SK-N-SH (cell line): Measurements from ENCODE around the gene NAV2.

Experiments used
- CHD2 ChIP-seq: fragments of 150-350 bp; IDR thresholded peaks from 2 replicates; pipeline ENCODE4 v1.6.1; 2018; ENCODE audit warnings: low read length; ENCODE audit not compliant: partially characterized antibody
- EP300 ChIP-seq, 2 experiments: IDR thresholded peaks; 2 replicates each; pipeline versions ENCODE4 v1.4.0 to v1.6.1; 2012; ENCODE audit warnings: borderline replicate concordance in 1 of 2, low read depth in 1 of 2, low read length in 1 of 2
- MEF2A ChIP-seq: IDR thresholded peaks from 2 replicates; pipeline ENCODE4 v1.4.0; 2012; ENCODE audit warnings: low read depth, borderline replicate concordance
- MXI1 ChIP-seq: IDR thresholded peaks from 2 replicates; pipeline ENCODE4 v1.6.1; 2012; ENCODE audit warnings: mild to moderate bottlenecking, low read depth, low read length, improper control_type of control experiment
- NRF1 ChIP-seq: IDR thresholded peaks from 2 replicates; pipeline ENCODE4 v1.6.1; 2012; ENCODE audit warnings: low read depth, mild to moderate bottlenecking, low read length
- POLR2AphosphoS5 ChIP-seq: IDR thresholded peaks from 2 replicates; pipeline ENCODE4 v1.6.1; 2012; ENCODE audit warnings: low read depth, low read length
- RFX5 ChIP-seq: IDR thresholded peaks from 2 replicates; pipeline ENCODE4 v1.6.1; 2012; ENCODE audit warnings: mild to moderate bottlenecking, improper control_type of control experiment, low read length
- TCF12 ChIP-seq: IDR thresholded peaks from 2 replicates; pipeline ENCODE4 v1.4.0; 2012
- TF ChIP-seq, protein P1 (sequence below): fragments of 200-600 bp; sonication (generic); IDR thresholded peaks from 2 replicates; pipeline ENCODE4 v1.6.1; 2017; ENCODE audit warnings: antibody characterized with exemption, mild to moderate bottlenecking, moderate library complexity
- TF ChIP-seq, protein P2 (sequence below): IDR thresholded peaks from 2 replicates; pipeline ENCODE4 v1.4.0; 2012; ENCODE audit warnings: low read depth, borderline replicate concordance

DNA sequence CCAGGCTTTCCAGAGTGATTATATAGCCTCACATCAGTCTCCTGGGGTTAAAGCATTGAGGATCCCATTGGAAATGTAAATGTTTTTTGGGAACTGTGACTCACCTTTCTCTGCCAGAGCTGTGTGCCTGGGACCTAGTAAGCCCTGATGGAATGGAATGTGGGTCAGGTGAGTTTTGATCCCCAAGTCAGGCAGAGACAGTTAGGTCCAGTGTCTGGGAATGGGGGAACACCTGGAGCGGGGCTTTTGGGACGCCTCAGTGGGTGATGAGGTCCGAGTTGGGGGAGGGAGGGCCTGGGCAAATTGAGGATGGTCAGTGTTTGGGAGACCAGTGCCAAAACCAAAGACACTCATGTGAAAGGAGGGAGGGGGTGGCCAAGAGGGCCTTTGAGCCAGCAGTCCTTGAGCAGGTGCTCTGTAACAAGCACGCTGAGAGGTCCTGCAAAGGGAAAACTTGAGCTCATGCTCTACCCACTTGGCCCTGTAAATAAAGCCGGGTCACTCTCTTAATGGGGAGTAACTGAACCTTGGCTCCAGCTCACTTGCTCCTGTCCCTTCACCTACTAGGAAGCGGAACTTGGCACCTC, 104.7 kb downstream of the NAV2 start:
- TF ChIP-seq EP300 (IDR thresholded peaks at IDR 0.05; ENCODE audit: borderline replicate concordance in 1 of 2, low read depth in 1 of 2, low read length in 1 of 2) (no peak), MXI1 (no peak), MEF2A (no peak), TCF12 (no peak), CHD2 (no peak), RFX5 (no peak), POLR2AphosphoS5 (no peak), NRF1 (no peak)
- TF ChIP-seq, protein P1, sequence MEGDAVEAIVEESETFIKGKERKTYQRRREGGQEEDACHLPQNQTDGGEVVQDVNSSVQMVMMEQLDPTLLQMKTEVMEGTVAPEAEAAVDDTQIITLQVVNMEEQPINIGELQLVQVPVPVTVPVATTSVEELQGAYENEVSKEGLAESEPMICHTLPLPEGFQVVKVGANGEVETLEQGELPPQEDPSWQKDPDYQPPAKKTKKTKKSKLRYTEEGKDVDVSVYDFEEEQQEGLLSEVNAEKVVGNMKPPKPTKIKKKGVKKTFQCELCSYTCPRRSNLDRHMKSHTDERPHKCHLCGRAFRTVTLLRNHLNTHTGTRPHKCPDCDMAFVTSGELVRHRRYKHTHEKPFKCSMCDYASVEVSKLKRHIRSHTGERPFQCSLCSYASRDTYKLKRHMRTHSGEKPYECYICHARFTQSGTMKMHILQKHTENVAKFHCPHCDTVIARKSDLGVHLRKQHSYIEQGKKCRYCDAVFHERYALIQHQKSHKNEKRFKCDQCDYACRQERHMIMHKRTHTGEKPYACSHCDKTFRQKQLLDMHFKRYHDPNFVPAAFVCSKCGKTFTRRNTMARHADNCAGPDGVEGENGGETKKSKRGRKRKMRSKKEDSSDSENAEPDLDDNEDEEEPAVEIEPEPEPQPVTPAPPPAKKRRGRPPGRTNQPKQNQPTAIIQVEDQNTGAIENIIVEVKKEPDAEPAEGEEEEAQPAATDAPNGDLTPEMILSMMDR = no peak
- TF ChIP-seq, protein P2, sequence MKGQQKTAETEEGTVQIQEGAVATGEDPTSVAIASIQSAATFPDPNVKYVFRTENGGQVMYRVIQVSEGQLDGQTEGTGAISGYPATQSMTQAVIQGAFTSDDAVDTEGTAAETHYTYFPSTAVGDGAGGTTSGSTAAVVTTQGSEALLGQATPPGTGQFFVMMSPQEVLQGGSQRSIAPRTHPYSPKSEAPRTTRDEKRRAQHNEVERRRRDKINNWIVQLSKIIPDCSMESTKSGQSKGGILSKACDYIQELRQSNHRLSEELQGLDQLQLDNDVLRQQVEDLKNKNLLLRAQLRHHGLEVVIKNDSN = no peak
